Measurements from ENCODE around the gene HOXA1.

HOXA1 gene

DNA sequence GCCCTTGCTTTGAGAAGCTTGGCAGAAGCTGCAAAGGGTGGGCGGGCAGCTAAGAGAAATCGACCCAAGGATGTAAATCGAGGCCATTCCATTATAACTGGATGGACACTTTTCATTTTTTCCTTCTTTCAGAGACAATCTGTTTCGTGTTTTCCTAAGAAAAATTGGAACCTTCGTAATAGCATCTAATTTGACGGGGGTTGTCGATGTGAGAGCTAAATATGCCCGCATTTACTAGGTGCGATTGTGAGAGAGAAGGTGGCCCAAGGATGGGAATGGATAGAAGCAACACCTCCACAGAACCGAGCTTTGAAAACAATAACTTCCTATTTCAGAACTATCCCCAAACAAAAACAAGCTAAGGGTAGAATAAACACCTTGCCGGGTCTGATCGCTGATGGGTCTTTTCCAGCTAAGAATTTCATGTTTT, 35.6 kb upstream of the HOXA1 start:
- DNase-seq (ENCODE audit: low read depth) = no peak

DNA sequence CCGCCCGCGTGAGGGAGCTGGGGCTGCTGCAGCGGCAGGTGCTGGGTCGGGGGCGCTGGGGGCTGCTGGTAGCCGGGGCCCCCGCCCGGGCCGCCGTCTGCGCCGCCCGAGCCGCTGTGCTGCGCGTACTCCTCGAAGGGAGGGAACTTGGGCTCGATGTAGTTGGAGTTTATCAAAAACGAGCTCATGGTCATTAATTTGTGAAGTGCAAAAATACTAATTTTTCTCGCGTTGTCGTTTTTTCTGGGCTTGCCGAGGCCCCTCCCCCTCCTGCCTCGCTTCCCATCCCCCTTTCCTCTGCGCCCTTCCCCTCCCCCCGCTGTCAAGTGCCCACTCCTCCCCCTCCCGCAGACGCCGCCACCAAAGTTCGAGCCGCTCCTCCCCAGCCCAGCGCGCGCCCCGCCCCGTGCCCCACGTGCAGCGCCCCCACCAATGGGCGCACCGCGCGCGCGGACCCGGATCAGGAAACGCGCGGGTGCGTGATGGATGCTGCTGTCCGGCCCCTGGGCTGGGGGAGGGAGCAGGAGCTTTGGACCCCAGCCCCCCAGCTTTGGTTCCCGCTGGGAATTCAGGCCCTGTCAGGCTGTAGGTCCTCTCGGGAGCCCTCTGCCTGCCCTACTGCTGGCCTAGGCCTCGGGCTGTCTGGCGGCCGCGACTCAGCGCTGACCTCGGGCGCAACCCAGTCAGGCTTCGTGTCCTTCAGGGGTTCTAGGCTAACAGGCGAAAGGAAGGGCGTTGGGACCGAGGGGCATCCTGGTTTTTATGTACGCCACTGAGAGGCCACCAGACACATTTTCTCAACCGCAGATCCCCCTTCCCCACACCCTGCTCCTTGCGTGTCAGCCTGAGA, 35.0 kb upstream of the HOXA1 start, which contains the start of gene HOXA4:
TSS of gene HOXA4 (minus strand) at position 218 of the 850 bp plus-strand sequence. CDS start at position 194, 24 bp downstream.
- DNase-seq (ENCODE audit: low read depth) = no peak

DNA sequence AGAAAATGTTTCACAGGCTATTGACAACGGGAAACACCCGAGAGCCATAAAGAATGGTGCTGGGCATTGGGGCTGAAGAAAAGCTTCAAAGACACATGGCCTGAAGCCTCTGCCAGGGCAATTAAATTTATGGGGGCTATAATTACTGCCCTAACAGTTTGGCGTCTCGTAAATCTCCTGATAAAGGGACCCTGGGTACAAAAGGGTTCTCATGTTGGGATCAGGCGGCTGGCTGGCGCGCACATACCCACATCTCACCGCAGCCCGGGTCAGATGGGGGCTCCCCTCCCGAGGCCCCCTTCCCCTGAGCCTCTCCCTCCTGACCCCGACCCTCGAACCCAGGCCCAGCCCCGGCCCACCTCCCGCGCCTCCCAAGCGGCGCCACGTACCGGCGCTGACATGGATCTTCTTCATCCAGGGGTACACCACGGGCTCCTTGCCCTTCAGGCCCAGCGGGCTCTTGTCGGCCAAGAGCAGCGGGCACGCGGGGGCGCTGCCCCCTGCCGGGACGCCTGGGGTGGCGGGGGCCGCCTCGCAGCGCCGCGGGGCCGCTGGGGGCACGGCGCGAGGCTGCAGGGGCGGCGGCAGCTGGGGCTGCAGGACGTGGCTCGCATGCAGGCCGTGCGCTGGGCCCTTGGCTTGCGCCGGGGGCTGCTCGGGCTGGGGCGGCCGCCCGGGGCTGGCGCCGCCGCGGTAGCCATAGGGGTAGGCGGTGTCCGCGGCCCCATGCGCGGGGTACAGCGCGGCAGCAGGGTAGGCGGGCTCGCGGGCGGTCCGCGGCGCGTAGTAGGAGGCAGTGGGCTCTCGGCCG, 34.1 kb upstream of the HOXA1 start:
- no peak for DNase-seq (ENCODE audit: low read depth)

GRCh38 chr7:27128776-27129728, 33.3 kb upstream of the HOXA1 start:
- no peak for DNase-seq (ENCODE audit: low read depth)

GRCh38 chr7:27128034-27128433, 32.2 kb upstream of the HOXA1 start:
- DNase-seq (ENCODE audit: low read depth) = no peak

- DNase-seq (ENCODE audit: low read depth) = no peak
Measured at GRCh38 chr7:27126596-27127327, 31.0 kb upstream of the HOXA1 start.

- no peak for DNase-seq (ENCODE audit: low read depth)
Measured at GRCh38 chr7:27125986-27126394, 30.2 kb upstream of the HOXA1 start.

- no peak for DNase-seq (ENCODE audit: low read depth)
Measured at GRCh38 chr7:27124902-27125689, 29.3 kb upstream of the HOXA1 start.

- DNase-seq (ENCODE audit: low read depth) = no peak
Measured at GRCh38 chr7:27124096-27124901, 28.5 kb upstream of the HOXA1 start.

- no peak for DNase-seq (ENCODE audit: low read depth)
Measured at GRCh38 chr7:27123477-27124053, 27.8 kb upstream of the HOXA1 start.

DNA sequence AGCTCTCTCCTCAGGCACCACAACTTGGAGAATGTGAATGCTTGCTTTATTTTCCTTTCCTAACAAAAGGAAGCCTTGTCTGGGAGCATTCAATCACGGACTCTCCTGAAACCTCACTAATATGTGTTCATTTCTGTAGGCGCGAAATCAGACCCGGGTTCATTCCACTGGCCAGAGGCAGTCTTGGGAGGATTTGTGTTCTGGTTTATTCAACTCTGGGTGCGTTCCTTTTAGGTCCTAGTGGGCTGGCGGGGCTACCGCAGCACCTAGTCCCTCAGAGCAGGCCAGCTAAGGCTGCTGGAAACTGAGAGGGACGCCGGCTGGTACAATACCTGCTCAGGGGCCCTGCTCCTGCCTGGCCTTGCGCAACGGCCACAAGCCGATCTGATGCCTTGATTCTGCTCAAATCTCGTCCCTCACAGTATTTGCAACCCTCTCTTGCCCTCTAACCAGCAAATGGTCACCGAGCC, 27.2 kb upstream of the HOXA1 start:
- no peak for DNase-seq (ENCODE audit: low read depth)

DNA sequence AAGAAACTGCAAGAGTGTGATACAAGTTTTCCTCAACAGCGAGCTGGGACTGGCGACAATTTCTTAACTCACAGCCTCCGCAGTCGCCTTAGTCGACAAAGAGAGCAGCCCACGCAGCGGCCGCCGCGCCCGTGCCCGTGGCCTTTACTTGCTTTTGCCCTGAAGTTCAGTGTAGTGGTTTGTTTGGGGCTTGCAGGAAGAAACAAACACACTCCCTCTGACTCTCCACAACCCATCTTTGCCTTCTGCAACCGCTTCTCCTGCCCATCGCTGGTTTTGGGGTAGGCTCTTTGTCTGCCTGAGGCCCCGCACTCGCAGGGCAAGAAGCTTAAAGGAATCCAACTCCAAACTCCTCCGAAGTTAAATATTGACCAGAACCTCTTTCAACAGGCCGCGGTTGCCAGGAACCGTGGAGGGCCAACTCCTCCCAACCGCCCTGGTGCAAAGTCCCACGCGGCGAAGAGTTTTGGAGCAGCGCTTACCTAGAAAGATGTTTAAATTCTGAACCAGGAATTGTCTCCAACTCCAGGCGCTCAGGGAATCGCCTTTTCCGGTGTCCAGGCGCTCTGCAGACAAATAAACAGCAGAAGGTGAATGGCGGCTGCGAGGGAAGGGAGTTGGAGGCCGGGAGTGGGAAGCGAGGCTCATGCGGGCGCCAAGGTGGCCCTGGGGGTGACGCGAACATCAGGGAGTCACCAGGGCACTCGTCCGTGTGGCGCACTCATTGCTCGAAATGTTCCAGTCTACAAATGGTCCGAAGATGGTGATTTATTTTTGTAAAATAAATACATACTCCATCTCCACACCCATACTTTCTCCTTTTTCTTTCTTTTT, 26.5 kb upstream of the HOXA1 start:
- no peak for DNase-seq (ENCODE audit: low read depth)

GRCh38 chr7:27121684-27122076, 25.9 kb upstream of the HOXA1 start:
- DNase-seq (ENCODE audit: low read depth) = no peak

- no peak for DNase-seq (ENCODE audit: low read depth)
Measured at GRCh38 chr7:27119412-27119911, 23.7 kb upstream of the HOXA1 start.

DNA sequence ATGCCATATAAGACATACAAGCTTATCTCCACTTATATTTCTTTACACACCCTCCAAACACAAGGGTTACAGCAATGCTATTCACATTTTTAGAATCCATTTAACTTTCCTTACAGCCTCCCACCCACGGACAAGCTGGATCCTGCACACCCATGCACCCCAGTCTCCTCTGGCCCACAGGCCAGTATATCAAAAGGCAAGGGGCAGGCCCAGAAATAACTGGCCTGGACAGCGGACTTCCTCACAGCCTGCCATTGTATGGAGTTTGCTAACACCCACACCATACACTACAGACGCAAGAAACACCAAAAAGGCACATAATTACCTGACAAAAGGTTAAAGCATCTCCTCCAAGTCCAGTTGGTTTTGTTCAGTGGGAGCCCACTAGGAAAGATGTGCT, 22.8 kb upstream of the HOXA1 start:
- no peak for DNase-seq (ENCODE audit: low read depth)

DNA sequence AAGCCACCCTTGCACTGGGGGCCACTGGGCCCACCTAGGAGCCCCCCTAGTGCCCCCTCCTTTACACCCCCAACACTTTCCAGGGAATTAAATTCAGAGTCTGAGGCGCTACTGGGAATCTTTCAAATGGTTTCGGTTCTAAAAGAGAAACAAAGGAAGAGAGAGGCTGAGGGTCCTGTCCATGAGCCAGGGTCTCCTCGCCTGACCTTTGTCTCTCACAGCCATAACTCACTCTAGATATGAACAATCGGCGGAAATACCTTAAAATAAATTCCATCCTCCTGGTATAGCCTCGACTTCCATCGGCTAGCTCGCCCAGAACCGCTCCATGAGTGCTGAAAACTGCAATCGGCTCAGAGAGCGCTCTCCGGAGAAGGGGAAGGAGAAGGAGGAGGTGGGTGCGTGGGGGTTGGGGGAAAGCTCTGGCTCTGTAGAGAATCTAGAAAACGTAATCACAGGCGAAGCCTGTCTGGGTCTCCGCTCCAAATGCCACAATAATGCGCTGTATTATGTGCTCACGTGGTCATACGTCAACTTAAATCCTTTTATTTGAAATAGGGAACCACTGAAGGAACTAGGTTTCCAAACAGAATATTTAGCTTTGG, 22.2 kb upstream of the HOXA1 start:
- DNase-seq (ENCODE audit: low read depth) = no peak
